Measurements from ENCODE around the gene PSG11. TPM values are rescaled to one million over a fixed set of nuclear protein-coding genes. Genes with fewer than 3 reads are reported as not detected.
"Not testable (repeated sequence)": the region's sequence is repeated elsewhere in the genome, so short reads cannot be mapped to it uniquely, and the experiment has no call there.

The PSG11 gene
- total RNA-seq, 1 experiment from 2014 or later = not detected

DNA sequence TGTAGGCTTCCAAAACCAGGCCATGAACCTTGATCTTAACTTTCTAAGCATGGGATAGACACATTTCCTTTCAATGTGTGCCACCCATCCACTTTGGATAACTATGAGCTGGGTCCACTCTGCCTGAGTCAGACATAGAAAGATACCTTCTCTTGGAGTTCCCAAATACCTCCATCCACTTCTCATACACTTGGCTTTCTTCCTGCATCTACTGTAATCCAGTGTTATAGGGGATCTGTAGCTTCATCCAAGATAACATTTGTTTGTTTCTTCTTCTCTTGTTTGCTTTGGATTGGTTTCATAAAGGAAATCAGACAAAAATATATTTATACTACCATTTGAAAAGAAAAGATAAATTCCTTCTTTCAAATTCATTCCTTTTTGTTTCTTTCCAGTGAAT, 44.2 kb downstream of the PSG11 start:
- peaks cover 41% of the 10 kb centered on the region for H3K9me3 Mint-ChIP-seq
- H3K27ac Mint-ChIP-seq; H3K27me3 Mint-ChIP-seq (ENCODE audit: low read depth); ATAC-seq; POLR2A ChIA-PET; H3K4me1 Mint-ChIP-seq; H3K36me3 Mint-ChIP-seq; DNase-seq (ENCODE audit: low spot score); CTCF ChIA-PET; H3K4me3 Mint-ChIP-seq: not testable (repeated sequence)

DNA sequence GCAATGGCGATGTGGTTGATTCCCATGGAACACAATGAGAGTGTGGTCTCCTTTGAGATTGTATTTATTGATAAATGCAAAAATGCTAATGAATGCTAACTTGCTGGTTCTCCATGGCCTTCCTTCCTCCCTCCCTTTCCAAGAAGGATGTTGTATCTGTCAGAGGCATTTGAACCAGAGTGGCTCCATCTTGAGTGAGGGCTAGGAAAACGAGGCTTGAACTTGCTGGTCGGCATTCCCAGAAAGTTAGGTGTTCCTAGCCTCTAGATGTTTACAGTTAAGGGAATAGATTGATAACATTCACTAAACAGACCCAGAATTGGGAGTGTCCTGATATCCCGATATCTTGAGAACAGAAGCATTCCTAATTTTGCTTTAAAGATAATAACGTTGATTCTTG, 54.8 kb downstream of the PSG11 start:
- H3K27ac Mint-ChIP-seq; ATAC-seq; H3K4me3 Mint-ChIP-seq; DNase-seq (ENCODE audit: low spot score); H3K4me1 Mint-ChIP-seq; H3K36me3 Mint-ChIP-seq; H3K27me3 Mint-ChIP-seq (ENCODE audit: low read depth); CTCF ChIA-PET; POLR2A ChIA-PET: not testable (repeated sequence)
- peaks cover 47% of the 10 kb centered on the region for H3K9me3 Mint-ChIP-seq

GRCh38 chr19:42965176-42965575, 61.1 kb downstream of the PSG11 start:
- DNase-seq (ENCODE audit: low spot score) = no peak
- no peak for ATAC-seq
- CTCF ChIA-PET = no interaction called here
- peaks cover 10% of the 10 kb centered on the region for H3K27me3 Mint-ChIP-seq (ENCODE audit: low read depth)
- no peak overlapping the region for H3K4me3 Mint-ChIP-seq
- H3K9me3 Mint-ChIP-seq = peaks cover 59% of the 10 kb centered on the region
- no peak overlapping the region for H3K27ac Mint-ChIP-seq
- no peaks in the 10 kb centered on the region for H3K4me1 Mint-ChIP-seq
- peaks cover 9% of the 10 kb centered on the region for H3K36me3 Mint-ChIP-seq
- POLR2A ChIA-PET = no interaction called here
- TF ChIP-seq ZNF138 (CRISPR knock-in tag; conservative IDR thresholded peaks at IDR 0.05) (no peak), TEAD1 (CRISPR knock-in tag; IDR thresholded peaks at IDR 0.05) (no peak), MXD4 (CRISPR knock-in tag; IDR thresholded peaks at IDR 0.05; ENCODE audit: borderline replicate concordance) (no peak), GTF2I (CRISPR knock-in tag; conservative IDR thresholded peaks at IDR 0.05) (no peak), SMAD3 (CRISPR knock-in tag; IDR thresholded peaks at IDR 0.05; ENCODE audit: borderline replicate concordance) (no peak), FOXK1 (CRISPR knock-in tag; IDR thresholded peaks at IDR 0.05) (no peak), NR2C2 (CRISPR knock-in tag; IDR thresholded peaks at IDR 0.05) (no peak), SMAD4 (CRISPR knock-in tag; IDR thresholded peaks at IDR 0.05) (no peak), ZNF317 (CRISPR knock-in tag; IDR thresholded peaks at IDR 0.05; ENCODE audit: borderline replicate concordance, low read depth) (no peak)
- TF ChIP-seq, protein P1, sequence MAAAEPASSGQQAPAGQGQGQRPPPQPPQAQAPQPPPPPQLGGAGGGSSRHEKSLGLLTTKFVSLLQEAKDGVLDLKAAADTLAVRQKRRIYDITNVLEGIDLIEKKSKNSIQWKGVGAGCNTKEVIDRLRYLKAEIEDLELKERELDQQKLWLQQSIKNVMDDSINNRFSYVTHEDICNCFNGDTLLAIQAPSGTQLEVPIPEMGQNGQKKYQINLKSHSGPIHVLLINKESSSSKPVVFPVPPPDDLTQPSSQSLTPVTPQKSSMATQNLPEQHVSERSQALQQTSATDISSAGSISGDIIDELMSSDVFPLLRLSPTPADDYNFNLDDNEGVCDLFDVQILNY (CRISPR knock-in tag; IDR thresholded peaks at IDR 0.05) = no peak
- TF ChIP-seq, protein P2, sequence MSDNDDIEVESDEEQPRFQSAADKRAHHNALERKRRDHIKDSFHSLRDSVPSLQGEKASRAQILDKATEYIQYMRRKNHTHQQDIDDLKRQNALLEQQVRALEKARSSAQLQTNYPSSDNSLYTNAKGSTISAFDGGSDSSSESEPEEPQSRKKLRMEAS (CRISPR knock-in tag; IDR thresholded peaks at IDR 0.05) = no peak

DNA sequence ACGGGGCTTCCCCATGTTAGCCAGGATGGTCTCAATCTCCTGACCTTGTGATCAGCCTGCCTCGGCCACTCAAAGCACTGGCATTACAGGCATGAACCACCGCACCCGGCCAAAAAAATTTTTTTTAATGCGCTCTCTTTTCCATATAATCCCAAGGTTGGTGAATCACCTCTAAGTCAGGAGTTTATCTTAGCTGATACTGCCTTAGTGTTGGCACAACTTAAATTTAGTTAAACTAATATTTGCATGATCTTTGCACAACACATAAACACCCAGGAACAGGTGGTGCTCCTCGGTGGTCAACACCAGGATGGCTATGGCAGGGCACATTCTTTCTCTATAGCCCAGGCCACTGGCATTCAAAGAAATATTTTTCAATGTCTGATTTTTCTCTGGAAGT, 65.2 kb downstream of the PSG11 start:
- DNase-seq (ENCODE audit: low spot score) (no peak), ATAC-seq (no peak)
- H3K9me3 Mint-ChIP-seq = peaks cover 68% of the 10 kb centered on the region
- TF ChIP-seq, protein P3, sequence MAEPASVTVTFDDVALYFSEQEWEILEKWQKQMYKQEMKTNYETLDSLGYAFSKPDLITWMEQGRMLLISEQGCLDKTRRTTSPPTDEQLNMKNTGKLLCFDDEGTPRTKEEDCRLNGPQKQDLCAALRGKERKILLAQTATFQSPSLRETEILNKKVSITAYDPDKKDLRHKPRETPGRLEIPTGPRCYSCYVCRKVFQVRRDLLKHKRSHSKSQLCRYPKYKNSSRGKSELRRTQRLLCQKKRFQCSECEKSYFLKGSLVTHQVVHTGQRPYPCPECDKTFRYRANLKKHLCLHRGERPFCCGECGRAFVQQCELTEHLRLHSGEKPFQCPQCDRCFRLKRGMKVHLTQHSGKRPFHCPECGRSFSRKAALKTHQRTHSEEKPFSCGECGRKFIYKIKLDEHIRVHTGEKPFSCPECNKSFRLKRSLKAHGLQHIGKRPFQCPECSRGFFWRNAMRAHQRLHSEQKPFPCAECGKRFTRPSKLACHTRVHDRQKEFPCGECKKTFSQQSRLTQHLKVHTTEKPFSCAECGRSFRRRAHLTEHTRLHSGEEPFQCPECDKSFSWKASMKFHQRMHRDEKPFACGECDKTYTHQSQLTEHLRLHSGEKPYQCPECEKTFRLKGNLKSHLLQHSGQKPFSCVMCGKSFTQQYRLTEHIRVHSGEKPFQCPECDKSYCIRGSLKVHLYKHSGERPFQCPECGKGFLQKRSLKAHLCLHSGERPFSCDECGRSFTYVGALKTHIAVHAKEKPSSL (CRISPR knock-in tag; conservative IDR thresholded peaks at IDR 0.05) = no peak
- no peak for TF ChIP-seq FOXJ3 (CRISPR knock-in tag; IDR thresholded peaks at IDR 0.05; ENCODE audit: borderline replicate concordance)
- no peak for TF ChIP-seq GABPB1 (CRISPR knock-in tag; IDR thresholded peaks at IDR 0.05)
- TF ChIP-seq JUN (CRISPR knock-in tag; IDR thresholded peaks at IDR 0.05) = no peak
- TF ChIP-seq PREB (CRISPR knock-in tag; IDR thresholded peaks at IDR 0.05; ENCODE audit: borderline replicate concordance) = no peak
- no peak for TF ChIP-seq ARID4B (CRISPR knock-in tag; IDR thresholded peaks at IDR 0.05; ENCODE audit: borderline replicate concordance)
- no peak for TF ChIP-seq ZNF423 (CRISPR knock-in tag; IDR thresholded peaks at IDR 0.05)
- no peak for TF ChIP-seq TP53 (CRISPR knock-in tag; IDR thresholded peaks at IDR 0.05)
- TF ChIP-seq ZNF232 (CRISPR knock-in tag; IDR thresholded peaks at IDR 0.05) = no peak
- TF ChIP-seq ATF1 (CRISPR knock-in tag; IDR thresholded peaks at IDR 0.05) = no peak
- no peak for TF ChIP-seq ELF4 (CRISPR knock-in tag; IDR thresholded peaks at IDR 0.05; ENCODE audit: low read depth)
- no peak for TF ChIP-seq GRHL2 (CRISPR knock-in tag; IDR thresholded peaks at IDR 0.05; ENCODE audit: insufficient replicate concordance, severe bottlenecking)

More for the DNA sequence above, 65.2 kb downstream of the PSG11 start:
- Mint-ChIP-seq H3K27me3 (ENCODE audit: low read depth) (peaks cover 6% of the 10 kb centered on the region), H3K36me3 (peaks cover 14% of the 10 kb centered on the region), H3K27ac (no peak overlapping the region), H3K4me1 (no peaks in the 10 kb centered on the region), H3K4me3 (no peak overlapping the region)
- POLR2A ChIA-PET = no interaction called here
- CTCF ChIA-PET = no interaction called here

Data from WTC11 (cell line).